IMR-90 (cell line): ENCODE measurements around the gene TASP1. TPM values are rescaled to one million over a fixed set of nuclear protein-coding genes. Genes with fewer than 3 reads are reported as not detected.

Source experiments
- ATAC-seq: fragments of 200-7000 bp; cut with Tn5 transposase; 2 replicates; pipeline ENCODE4 v1.9.1; 2020; ENCODE audit warnings: low read depth, mild to moderate bottlenecking, moderate library complexity
- BruUV-seq: library from RNA; stranded (reverse); fragments of 400-500 nt; replicated peaks from 2 replicates; lab custom pipeline; 2021; lab: Mats Ljungman, UMichigan
- CTCF ChIA-PET: fragments of 300-600 bp; formaldehyde crosslinking; extraction: SDS; loops from one replicate; lab custom pipeline; 2021; ENCODE audit warnings: antibody characterized with exemption; lab: Yijun Ruan, JAX
- POLR2A ChIA-PET: fragments of 300-600 bp; sonication (Branson Sonifier 250); formaldehyde crosslinking; loops from one replicate; lab custom pipeline; 2022; ENCODE audit warnings: antibody characterized with exemption; ENCODE audit not compliant: unreplicated experiment; lab: Charles Lee
- DNase-seq: peaks from one replicate; pipeline ENCODE4 v3.0.0; 2013
- H2AFZ ChIP-seq: replicated peaks from 2 replicates; pipeline ENCODE3; 2013; ENCODE audit warnings: low read length, mild to moderate bottlenecking; ENCODE audit not compliant: poor library complexity
- H2AK5ac ChIP-seq: 2 replicates; pipeline ENCODE4 v1.6.1; 2013; ENCODE audit warnings: low read depth, low read length, inconsistent platforms
- H2AK9ac ChIP-seq: replicated peaks from 2 replicates; pipeline ENCODE3; 2013; ENCODE audit warnings: mild to moderate bottlenecking, low read depth, low read length, moderate library complexity; ENCODE audit not compliant: poor library complexity
- H2BK120ac ChIP-seq: 2 replicates; pipeline ENCODE4 v1.6.1; 2013; ENCODE audit warnings: low read depth, low read length, inconsistent platforms
- H2BK15ac ChIP-seq: 3 replicates; pipeline ENCODE4 v1.6.1; 2013; ENCODE audit warnings: low read depth, low read length, inconsistent platforms
- H2BK20ac ChIP-seq: 2 replicates; pipeline ENCODE4 v1.6.1; 2013; ENCODE audit warnings: low read depth, mild to moderate bottlenecking, inconsistent platforms, low read length, moderate library complexity
- H2BK5ac ChIP-seq: 2 replicates; pipeline ENCODE4 v1.6.1; 2013; ENCODE audit warnings: mild to moderate bottlenecking, low read depth, low read length, inconsistent platforms; ENCODE audit not compliant: poor library complexity, severe bottlenecking
- H3K14ac ChIP-seq: replicated peaks from 2 replicates; pipeline ENCODE4 v1.6.1; 2013; ENCODE audit warnings: low read depth, low read length, inconsistent platforms
- H3K18ac ChIP-seq: 2 replicates; pipeline ENCODE4 v1.6.1; 2013; ENCODE audit warnings: low read depth, low read length, control low read depth
- H3K23ac ChIP-seq: 2 replicates; pipeline ENCODE4 v1.6.1; 2013; ENCODE audit warnings: low read depth, low read length, inconsistent platforms
- H3K27ac ChIP-seq: 2 replicates; pipeline ENCODE4 v1.5.1; 2013; ENCODE audit warnings: mild to moderate bottlenecking, control low read depth, low read length; ENCODE audit not compliant: insufficient read depth
- H3K27me3 ChIP-seq: 2 replicates; pipeline ENCODE4 v1.6.1; 2013; ENCODE audit warnings: low read length; ENCODE audit not compliant: control insufficient read depth, insufficient read depth
- H3K36me3 ChIP-seq: 2 replicates; pipeline ENCODE4 v1.6.1; 2013; ENCODE audit warnings: low read length, mixed read lengths; ENCODE audit not compliant: control insufficient read depth, insufficient read depth
- H3K4ac ChIP-seq: 2 replicates; pipeline ENCODE4 v1.6.1; 2013; ENCODE audit warnings: low read depth, low read length, inconsistent platforms
- H3K4me1 ChIP-seq: 2 replicates; pipeline ENCODE4 v1.6.1; 2013; ENCODE audit warnings: low read length, mixed read lengths; ENCODE audit not compliant: control insufficient read depth, insufficient read depth
- H3K4me2 ChIP-seq: 2 replicates; pipeline ENCODE4 v1.6.1; 2013; ENCODE audit warnings: low read depth, mild to moderate bottlenecking, control low read depth, low read length, moderate library complexity
- H3K4me3 ChIP-seq: 2 replicates; pipeline ENCODE4 v1.5.1; 2013; ENCODE audit warnings: low read depth, mild to moderate bottlenecking, control low read depth, low read length, moderate library complexity; ENCODE audit not compliant: insufficient read depth
- H3K56ac ChIP-seq: 2 replicates; pipeline ENCODE4 v1.6.1; 2013; ENCODE audit warnings: low read length, inconsistent platforms; ENCODE audit not compliant: insufficient read depth; ENCODE audit errors: extremely low read depth
- H3K79me1 ChIP-seq, 2 experiments: 2 replicates each; pipeline ENCODE4 v1.6.1; 2013; ENCODE audit warnings: low read length in 2 of 2, inconsistent platforms in 1 of 2, low read depth in 1 of 2
- H3K9ac ChIP-seq: 2 replicates; pipeline ENCODE4 v1.6.1; 2013; ENCODE audit warnings: low read depth, low read length, control low read depth
- H3K9me1 ChIP-seq: 2 replicates; pipeline ENCODE4 v1.6.1; 2013; ENCODE audit warnings: low read length, inconsistent platforms; ENCODE audit not compliant: insufficient read depth
- H3K9me3 ChIP-seq: 2 replicates; pipeline ENCODE4 v1.6.1; 2013; ENCODE audit warnings: low read length; ENCODE audit not compliant: control insufficient read depth, insufficient read depth
- H4K20me1 ChIP-seq: 2 replicates; pipeline ENCODE4 v1.6.1; 2013; ENCODE audit warnings: low read length, inconsistent platforms; ENCODE audit not compliant: insufficient read depth
- H4K5ac ChIP-seq: 2 replicates; pipeline ENCODE4 v1.6.1; 2013; ENCODE audit warnings: mild to moderate bottlenecking, low read depth, low read length, control low read depth
- H4K8ac ChIP-seq, 2 experiments: 2 replicates each; pipeline ENCODE4 v1.6.1; 2013; ENCODE audit warnings: low read depth in 2 of 2, low read length in 2 of 2, control low read depth in 1 of 2, inconsistent platforms in 1 of 2
- H4K91ac ChIP-seq: 2 replicates; pipeline ENCODE4 v1.6.1; 2013; ENCODE audit warnings: low read depth, low read length, inconsistent platforms; ENCODE audit not compliant: insufficient read depth
- BHLHE40 ChIP-seq: fragments of 150-350 bp; IDR thresholded peaks from 2 replicates; pipeline ENCODE4 v1.6.1; 2016; ENCODE audit warnings: mild to moderate bottlenecking, low read depth, low read length
- CEBPB ChIP-seq: IDR thresholded peaks from 2 replicates; pipeline ENCODE4 v1.6.1; 2012; ENCODE audit warnings: low read depth, low read length, improper control_type of control experiment
- FOS ChIP-seq: fragments of 150-350 bp; IDR thresholded peaks from 2 replicates; pipeline ENCODE4 v1.6.1; 2016; ENCODE audit warnings: low read depth, low read length
- MAZ ChIP-seq: IDR thresholded peaks from 2 replicates; pipeline ENCODE4 v1.6.1; 2012; ENCODE audit warnings: low read depth, mild to moderate bottlenecking, low read length, improper control_type of control experiment, moderate library complexity, borderline replicate concordance
- MXI1 ChIP-seq: IDR thresholded peaks from 2 replicates; pipeline ENCODE4 v1.6.1; 2012; ENCODE audit warnings: low read depth, mild to moderate bottlenecking, low read length, moderate library complexity, borderline replicate concordance
- NFE2L2 ChIP-seq: fragments of 150-350 bp; IDR thresholded peaks from 2 replicates; pipeline ENCODE4 v1.6.1; 2016; ENCODE audit warnings: low read depth, mild to moderate bottlenecking, low read length
- POLR2A ChIP-seq: IDR thresholded peaks from 2 replicates; pipeline ENCODE4 v1.6.1; 2012; ENCODE audit warnings: mild to moderate bottlenecking, low read depth, low read length
- RAD21 ChIP-seq: IDR thresholded peaks from 2 replicates; pipeline ENCODE4 v1.6.1; 2012; ENCODE audit warnings: low read length, improper control_type of control experiment
- RCOR1 ChIP-seq: IDR thresholded peaks from 2 replicates; pipeline ENCODE4 v1.6.1; 2012; ENCODE audit warnings: mild to moderate bottlenecking, low read length, improper control_type of control experiment; ENCODE audit not compliant: insufficient replicate concordance
- RFX5 ChIP-seq: IDR thresholded peaks from 2 replicates; pipeline ENCODE4 v1.8.0; 2012; ENCODE audit warnings: low read depth, mild to moderate bottlenecking, low read length, moderate library complexity
- SMC3 ChIP-seq: fragments of 150-350 bp; IDR thresholded peaks from 2 replicates; pipeline ENCODE4 v1.6.1; 2016; ENCODE audit warnings: low read depth, mild to moderate bottlenecking, antibody characterized with exemption, low read length, moderate library complexity
- WGBS, 2 experiments: methylation state at CpG; one replicate each; pipeline versions ENCODE4 v1.1.5 to v1.1.7; 2013; ENCODE audit warnings: missing lambda C conversion rate in 2 of 2; ENCODE audit not compliant: insufficient read length in 1 of 2; ENCODE audit errors: extremely low coverage in 2 of 2; 5-methylcytosine and 5-hydroxymethylcytosine counted together
- dilution Hi-C: fragments of 300-500 bp; cut with HindIII; formaldehyde crosslinking; loops from one replicate; pipeline ENCODE4 v1.14.3; 2018; ENCODE audit warnings: low sequenced_read_pairs; ENCODE audit not compliant: unreplicated experiment
- in situ Hi-C: fragments of 300-500 bp; cut with MboI; formaldehyde crosslinking; loops from 3 replicates; pipeline ENCODE4 v1.14.3; 2019; ENCODE audit warnings: low sequenced_read_pairs, inconsistent platforms, mixed read lengths
- intact Hi-C: fragments of 100-400 bp; cut with micrococcal nuclease; formaldehyde crosslinking; loops from 2 replicates; pipeline ENCODE4 v1.10.0; 2022
- polyA plus RNA-seq, 3 experiments: library from polyadenylated mRNA; depleted of rRNA; stranded (reverse); fragments of >200 nt; gene quantifications; 2 replicates each; pipeline ENCODE4 v1.2.3, GENCODE V29; 2012; ENCODE audit warnings: low replicate concordance in 1 of 3
- total RNA-seq: library from RNA; depleted of rRNA; stranded (reverse); fragments of >200 nt; gene quantifications from 2 replicates; pipeline ENCODE4 v1.2.3, GENCODE V29; 2012
- TF ChIP-seq, protein P1 (sequence below): fragments of 150-350 bp; IDR thresholded peaks from 2 replicates; pipeline ENCODE4 v1.6.1; 2016; ENCODE audit warnings: low read depth, mild to moderate bottlenecking, low read length, moderate library complexity, borderline replicate concordance
- TF ChIP-seq, protein P2 (sequence below): conservative IDR thresholded peaks from 2 replicates; pipeline ENCODE4 v1.5.1; 2012; ENCODE audit warnings: mild to moderate bottlenecking, low read depth, low read length, improper control_type of control experiment

The TASP1 gene
- total and polyA plus RNA-seq, 2 of the 4 experiments (the other 2 are of a cell fraction) = 3.9 to 7.9 TPM

DNA sequence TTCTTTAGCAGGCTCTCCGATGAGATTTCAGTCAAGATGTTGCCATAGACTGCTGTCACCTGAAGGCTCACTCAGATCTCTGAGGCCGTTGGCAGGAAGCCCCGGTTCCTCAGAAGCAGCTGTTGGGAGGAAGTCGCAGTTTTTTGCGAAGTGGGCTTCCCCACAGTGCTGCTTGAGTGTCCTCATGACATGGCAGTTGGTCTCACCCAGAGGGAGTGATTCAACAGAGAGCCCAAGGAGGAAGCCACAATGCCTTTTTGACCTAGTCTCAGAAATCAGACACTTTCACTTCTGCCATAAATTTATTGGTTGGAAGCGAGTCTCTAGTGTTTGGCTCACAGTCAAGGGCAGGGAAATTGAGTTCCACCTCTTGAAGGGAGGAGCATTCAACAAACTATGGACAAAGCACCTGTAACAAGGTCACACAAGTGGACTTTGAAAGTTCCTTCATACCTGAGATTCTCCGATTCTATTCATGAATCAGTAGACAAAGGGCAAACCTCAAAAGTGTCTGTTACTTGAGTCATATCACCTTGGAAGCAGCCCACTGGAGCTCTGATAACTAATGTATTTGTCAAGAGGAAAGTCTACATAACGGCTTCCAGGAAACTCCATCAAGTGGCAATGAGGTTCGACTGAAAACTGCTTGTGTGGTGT lies 208.3 kb downstream of the TASP1 start:
- no peaks in the 10 kb centered on the region for H3K9me1 ChIP-seq
- no peak overlapping the region for H3K9ac ChIP-seq
- no peak overlapping the region for H2AK5ac ChIP-seq
- H4K20me1 ChIP-seq = no peaks in the 10 kb centered on the region
- H3K36me3 ChIP-seq = peaks cover 4% of the 10 kb centered on the region
- dilution Hi-C loops (no loop called here), intact Hi-C loops (no loop called here), in situ Hi-C loops (no loop called here)
- ChIA-PET POLR2A (no interaction called here), CTCF (no interaction called here)
- H4K5ac ChIP-seq = no peak overlapping the region
- no peak overlapping the region for H3K4me2 ChIP-seq
- no peaks in the 10 kb centered on the region for H3K27me3 ChIP-seq
- H4K91ac ChIP-seq = no peak overlapping the region
- no peak overlapping the region for H2BK5ac ChIP-seq
- ATAC-seq (no peak), DNase-seq (peak; percentile 29)
- H3K23ac ChIP-seq = no peak overlapping the region
- no peaks in the 10 kb centered on the region for H3K9me3 ChIP-seq
- H2BK15ac ChIP-seq = no peak overlapping the region
- no peaks in the 10 kb centered on the region for H3K79me1 ChIP-seq
- H2AFZ ChIP-seq = no peak overlapping the region
- H3K4me3 ChIP-seq = no peak overlapping the region
- no peak overlapping the region for H2BK120ac ChIP-seq
- H3K14ac ChIP-seq = no peak overlapping the region; the same call in 1 of the 2 replicates
- no peak overlapping the region for H2BK20ac ChIP-seq
- BruUV-seq = no TSS peak
- peaks cover under 1% of the 10 kb centered on the region; the same call in 1 of the 2 replicates for H3K4me1 ChIP-seq
- 67% methylated on average over 3 of the region's 9 CpGs; no CpG with 5 or more reads in 1 of the 2 experiments for WGBS, 2 experiments
- no peak overlapping the region for H3K56ac ChIP-seq
- no peak overlapping the region for H3K18ac ChIP-seq
- no peak overlapping the region for H2AK9ac ChIP-seq
- no peak overlapping the region for H4K8ac ChIP-seq
- TF ChIP-seq RFX5 (no peak), SMC3 (no peak), POLR2A (no peak), NFE2L2 (no peak), CEBPB (no peak), RCOR1 (no peak), RAD21 (no peak), MXI1 (no peak), FOS (no peak), BHLHE40 (no peak), MAZ (no peak)
- TF ChIP-seq, protein P1, sequence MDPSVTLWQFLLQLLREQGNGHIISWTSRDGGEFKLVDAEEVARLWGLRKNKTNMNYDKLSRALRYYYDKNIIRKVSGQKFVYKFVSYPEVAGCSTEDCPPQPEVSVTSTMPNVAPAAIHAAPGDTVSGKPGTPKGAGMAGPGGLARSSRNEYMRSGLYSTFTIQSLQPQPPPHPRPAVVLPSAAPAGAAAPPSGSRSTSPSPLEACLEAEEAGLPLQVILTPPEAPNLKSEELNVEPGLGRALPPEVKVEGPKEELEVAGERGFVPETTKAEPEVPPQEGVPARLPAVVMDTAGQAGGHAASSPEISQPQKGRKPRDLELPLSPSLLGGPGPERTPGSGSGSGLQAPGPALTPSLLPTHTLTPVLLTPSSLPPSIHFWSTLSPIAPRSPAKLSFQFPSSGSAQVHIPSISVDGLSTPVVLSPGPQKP = no peak
- TF ChIP-seq, protein P2, sequence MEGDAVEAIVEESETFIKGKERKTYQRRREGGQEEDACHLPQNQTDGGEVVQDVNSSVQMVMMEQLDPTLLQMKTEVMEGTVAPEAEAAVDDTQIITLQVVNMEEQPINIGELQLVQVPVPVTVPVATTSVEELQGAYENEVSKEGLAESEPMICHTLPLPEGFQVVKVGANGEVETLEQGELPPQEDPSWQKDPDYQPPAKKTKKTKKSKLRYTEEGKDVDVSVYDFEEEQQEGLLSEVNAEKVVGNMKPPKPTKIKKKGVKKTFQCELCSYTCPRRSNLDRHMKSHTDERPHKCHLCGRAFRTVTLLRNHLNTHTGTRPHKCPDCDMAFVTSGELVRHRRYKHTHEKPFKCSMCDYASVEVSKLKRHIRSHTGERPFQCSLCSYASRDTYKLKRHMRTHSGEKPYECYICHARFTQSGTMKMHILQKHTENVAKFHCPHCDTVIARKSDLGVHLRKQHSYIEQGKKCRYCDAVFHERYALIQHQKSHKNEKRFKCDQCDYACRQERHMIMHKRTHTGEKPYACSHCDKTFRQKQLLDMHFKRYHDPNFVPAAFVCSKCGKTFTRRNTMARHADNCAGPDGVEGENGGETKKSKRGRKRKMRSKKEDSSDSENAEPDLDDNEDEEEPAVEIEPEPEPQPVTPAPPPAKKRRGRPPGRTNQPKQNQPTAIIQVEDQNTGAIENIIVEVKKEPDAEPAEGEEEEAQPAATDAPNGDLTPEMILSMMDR = no peak
- H3K4ac ChIP-seq = no peak overlapping the region
- H3K27ac ChIP-seq = no peak overlapping the region
